GM21528 (cell line): ENCODE data around the gene AURKB.
"Not testable (repeated sequence)": the region's sequence is repeated elsewhere in the genome, so short reads cannot be mapped to it uniquely, and the experiment has no call there.

Experiments
- ATAC-seq: cut with Tn5 transposase; IDR thresholded peaks from one replicate; pipeline ENCODE4 v1.9.1; 2021; ENCODE audit warnings: mild to moderate bottlenecking, moderate library complexity; ENCODE audit not compliant: unreplicated experiment, low FRiP score

Gene AURKB

DNA sequence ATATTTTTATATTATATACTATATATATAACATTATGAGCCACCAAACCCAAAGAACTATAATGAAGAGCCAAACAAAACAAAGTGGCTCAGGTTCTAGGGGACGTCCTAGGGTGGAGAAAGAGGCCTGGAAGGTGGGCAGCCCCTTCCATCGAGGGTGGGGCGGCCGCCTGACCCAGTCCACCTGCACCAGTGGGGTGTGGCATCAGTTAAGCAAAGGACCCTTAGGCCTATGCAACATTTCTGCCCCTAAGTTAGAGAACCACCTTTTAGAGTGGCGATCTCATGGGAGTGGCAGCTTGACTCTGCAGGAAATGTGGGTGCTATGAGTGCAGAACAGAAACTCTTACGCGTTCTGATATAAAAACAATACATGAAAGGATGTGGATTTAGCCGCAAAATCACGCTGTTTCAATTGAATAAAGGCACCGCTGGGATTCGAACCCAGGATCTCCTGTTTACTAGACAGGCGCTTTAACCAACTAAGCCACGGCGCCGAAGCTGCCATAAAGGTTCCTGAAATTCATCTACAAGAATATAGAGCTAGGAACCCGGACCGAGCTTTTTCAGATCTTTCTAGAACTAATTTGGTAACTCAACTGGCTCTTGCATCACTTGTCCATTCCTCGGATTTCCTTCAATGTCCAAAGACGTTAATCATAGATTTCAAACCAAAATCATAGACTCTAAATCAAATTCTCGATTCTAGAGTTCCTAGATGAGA is 15.6 kb upstream of the AURKB start:
- no peak for ATAC-seq

DNA sequence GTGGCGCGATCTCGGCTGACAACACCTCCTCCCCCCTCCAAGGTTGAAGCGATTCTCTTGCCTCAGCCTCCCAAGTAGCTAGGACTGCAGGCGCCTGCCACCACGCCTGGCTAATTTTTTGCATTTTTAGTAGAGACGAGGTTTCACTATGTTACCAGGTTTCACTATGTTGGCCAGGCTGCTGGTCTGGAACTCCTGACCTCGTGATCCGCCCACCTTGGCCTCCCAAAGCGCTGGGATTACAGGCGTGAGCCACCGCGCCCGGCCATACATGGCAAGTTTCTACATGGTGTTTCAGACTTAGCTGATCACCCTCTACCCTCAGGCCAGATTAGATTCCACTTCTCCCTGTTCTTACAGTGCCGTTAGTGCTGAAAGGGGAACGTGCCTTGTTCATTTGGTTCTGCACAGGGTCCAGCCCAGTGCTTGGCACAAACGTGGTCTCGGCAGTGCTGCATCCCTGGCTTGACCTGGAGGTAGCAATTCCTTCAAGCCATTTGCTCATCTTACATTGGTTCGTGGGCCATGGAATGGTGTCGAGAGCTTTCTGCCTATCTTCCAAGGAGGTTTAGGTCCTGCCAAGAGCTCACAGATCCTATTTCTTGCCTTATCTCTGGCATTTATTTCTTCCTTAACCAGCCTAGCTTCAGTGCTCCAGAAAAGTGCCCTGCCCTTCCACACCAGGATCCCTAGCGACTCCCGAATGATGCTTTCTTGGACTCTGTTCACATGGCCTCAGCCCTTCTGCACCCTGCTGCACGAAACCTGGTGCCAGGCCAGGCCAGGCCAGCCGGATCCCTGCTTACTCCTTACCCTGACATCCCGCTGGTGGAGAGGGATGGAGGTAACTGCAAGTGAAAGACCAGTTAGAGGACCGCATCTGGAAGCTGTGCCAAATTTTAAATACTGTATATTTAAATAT is 14.8 kb upstream of the AURKB start:
- ATAC-seq, result no peak

- no peak for ATAC-seq
These were observed 13.2 kb upstream of the AURKB start for GRCh38 chr17:8223356-8224126.

DNA sequence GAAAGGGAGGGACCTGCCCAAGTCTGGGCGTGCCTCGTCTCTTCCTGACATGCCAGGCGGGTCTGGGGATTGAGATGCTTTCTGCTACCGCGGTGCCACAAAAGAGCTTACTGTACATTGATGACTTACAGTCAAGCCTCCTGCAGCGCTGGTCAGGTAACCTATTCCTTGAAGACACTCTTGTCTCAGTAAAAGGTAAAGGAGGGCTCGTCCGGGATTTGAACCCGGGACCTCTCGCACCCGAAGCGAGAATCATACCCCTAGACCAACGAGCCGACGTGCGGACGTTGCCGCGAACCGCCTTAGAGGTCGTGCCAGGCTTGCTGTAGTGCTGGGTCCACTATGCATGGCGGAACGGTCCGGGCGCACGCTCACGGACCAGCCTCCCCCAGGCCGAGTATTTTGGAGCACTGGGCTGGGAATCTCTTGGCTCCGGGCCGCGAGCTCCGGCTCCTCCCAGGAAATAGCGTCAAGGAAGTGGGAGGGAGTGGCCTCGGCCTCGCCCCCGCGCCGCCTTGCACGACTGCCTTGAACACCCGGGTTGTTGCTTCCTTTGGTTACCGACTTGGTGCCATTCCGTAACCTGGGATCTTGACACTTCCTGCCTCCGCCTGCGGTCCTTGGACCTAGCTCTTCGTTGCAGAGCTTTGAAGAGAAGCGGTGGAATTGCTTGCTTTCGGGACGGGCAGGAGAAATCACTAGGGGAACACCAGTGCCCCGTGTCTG is 12.4 kb upstream of the AURKB start:
- peak; percentile 32 for ATAC-seq

- peak; percentile 29 for ATAC-seq
These were observed 11.9 kb upstream of the AURKB start for GRCh38 chr17:8222380-8222629.

DNA sequence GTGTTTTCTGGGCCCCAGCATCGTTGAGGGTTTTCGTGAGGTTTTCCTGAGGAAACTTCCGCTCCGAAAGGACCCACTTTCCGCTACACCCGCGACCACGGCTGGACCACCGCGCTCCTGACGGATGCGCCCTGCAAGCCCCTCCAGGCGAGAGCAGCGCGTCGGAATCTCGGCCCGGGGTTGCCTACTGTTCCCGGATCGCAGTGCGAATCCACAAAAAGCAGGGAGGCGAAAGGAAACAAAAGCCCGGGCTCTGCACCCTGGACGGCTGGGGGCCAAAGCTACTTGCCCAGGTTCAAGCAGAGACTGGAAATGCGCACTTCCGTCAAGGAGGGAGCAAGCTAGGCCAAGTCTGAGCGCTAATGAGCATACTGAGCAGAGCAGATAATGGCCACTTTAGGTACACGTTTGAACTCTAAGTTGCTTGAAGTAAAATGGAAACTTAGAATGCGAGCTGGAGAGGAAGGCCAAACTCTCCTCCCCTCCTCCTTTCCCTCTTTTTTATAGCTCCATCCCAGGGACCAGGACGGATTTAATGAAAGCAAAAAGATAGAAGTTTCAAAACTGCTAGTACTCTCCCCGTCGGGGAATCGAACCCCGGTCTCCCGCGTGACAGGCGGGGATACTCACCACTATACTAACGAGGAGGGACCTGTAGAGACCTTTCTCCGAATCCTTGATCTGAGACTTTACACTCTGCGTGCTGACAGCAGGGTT is 11.4 kb upstream of the AURKB start:
- peak; percentile 49 for ATAC-seq

GRCh38 chr17:8220783-8221662 is 10.6 kb upstream of the AURKB start:
- no peak for ATAC-seq

GRCh38 chr17:8214000-8214399 is 3.6 kb upstream of the AURKB start:
- not testable (repeated sequence) for ATAC-seq

DNA sequence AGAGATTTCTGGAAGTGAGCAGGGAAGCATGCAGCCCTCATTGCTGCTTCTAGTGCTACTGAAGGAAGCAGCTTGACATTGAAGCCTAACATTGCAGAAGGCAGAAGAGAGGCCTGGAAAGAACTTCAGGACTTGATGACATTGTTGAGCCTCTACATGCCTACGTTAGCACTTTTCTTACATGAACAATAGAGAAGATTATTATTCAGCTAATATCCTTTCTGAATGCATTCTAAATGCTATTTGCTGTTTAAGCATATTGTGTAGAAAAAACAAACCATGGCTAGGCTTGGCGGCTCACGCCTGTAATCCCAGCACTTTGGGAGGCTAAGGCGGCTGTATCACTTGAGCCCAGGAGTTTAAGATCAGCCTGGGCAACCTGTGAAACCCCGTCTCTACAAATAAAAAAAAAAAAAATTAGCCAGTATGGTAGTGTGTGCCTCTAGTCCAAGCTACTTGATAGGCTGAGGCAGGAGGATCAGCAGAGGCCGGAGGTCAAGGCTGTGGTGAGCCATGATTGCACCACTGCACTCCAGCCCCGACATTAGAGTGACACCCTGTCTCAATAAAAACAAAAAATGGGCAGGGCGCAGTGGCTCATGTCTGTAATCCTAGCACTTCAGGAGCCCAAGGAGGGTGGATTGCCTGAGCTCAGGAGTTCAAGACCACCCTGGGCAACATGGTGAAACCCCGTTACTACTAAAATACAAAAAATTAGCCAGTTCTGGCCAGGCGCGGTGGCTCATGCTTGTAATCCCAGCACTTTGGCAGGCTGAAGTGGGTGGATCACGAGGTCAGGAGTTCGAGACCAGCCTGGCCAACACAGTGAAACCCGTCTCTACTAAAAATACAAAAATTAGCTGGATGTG is 2.2 kb upstream of the AURKB start:
- ATAC-seq, result no peak

- ATAC-seq, result no peak
These were observed 535 bp upstream of the AURKB start for GRCh38 chr17:8210761-8211458.

DNA sequence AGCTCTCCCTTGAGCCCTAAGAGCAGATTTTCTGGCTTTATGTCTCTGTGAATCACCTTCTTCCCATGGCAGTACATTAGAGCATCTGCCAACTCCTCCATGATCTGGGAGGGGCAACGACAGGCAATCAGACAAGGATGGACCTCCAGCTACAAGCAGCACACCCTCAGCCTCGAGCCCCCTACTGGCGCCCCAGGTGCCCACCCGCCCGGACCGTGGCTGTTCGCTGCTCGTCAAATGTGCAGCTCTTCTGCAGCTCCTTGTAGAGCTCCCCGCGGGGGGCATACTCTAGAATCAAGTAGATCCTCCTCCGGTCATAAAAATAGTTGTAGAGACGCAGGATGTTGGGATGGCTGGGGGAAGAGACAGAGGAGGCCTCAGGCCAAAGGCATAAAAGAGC is 3.8 kb downstream of the AURKB start:
- no peak for ATAC-seq

- no peak for ATAC-seq
These were observed 5.4 kb downstream of the AURKB start for GRCh38 chr17:8204761-8205555.

- ATAC-seq, result no peak
These were observed 18.1 kb downstream of the AURKB start for GRCh38 chr17:8192070-8192815.

GRCh38 chr17:8190506-8190905 is 19.9 kb downstream of the AURKB start:
- no peak for ATAC-seq

GRCh38 chr17:8189711-8190477 is 20.5 kb downstream of the AURKB start, which contains the start of gene BORCS6:
Gene BORCS6, minus strand, starts transcription at chr17:8190180. Its CDS starts 40 bp downstream, at chr17:8190140.
- peak; percentile 49 for ATAC-seq
